H1 (cell line): Measurements from ENCODE around the gene SMTNL1. TPM values are rescaled to one million over a fixed set of nuclear protein-coding genes. Genes with fewer than 3 reads are reported as not detected.

ENCODE experiments used
- CHD1 ChIP-seq: IDR thresholded peaks from 2 replicates; pipeline ENCODE4 v1.6.1; 2012; ENCODE audit warnings: low read depth, low read length, improper control_type of control experiment
- CHD2 ChIP-seq: IDR thresholded peaks from 2 replicates; pipeline ENCODE4 v1.6.1; 2012; ENCODE audit warnings: low read length, improper control_type of control experiment
- CREB1 ChIP-seq: IDR thresholded peaks from 2 replicates; pipeline ENCODE4 v1.6.1; 2012; ENCODE audit warnings: inconsistent platforms
- EGR1 ChIP-seq: IDR thresholded peaks from 2 replicates; pipeline ENCODE4 v1.6.1; 2011; ENCODE audit warnings: low read depth, low read length, borderline replicate concordance
- FOSL1 ChIP-seq: IDR thresholded peaks from 2 replicates; pipeline ENCODE4 v1.6.1; 2011; ENCODE audit warnings: mild to moderate bottlenecking, low read depth, low read length, moderate library complexity; ENCODE audit not compliant: insufficient read depth
- KDM5A ChIP-seq: fragments of 200-600 bp; IDR thresholded peaks from 2 replicates; pipeline ENCODE4 v1.7.1; 2012; ENCODE audit warnings: mild to moderate bottlenecking, low read length, inconsistent platforms, mixed read lengths
- POLR2A ChIP-seq, 2 experiments: IDR thresholded peaks; 1 replicate in 1 of 2; 2 replicates in 1 of 2; pipeline ENCODE4 v1.6.1; 2011; ENCODE audit warnings: low read depth in 2 of 2, low read length in 2 of 2, mild to moderate bottlenecking in 2 of 2; ENCODE audit errors: control extremely low read depth in 1 of 2
- POLR2AphosphoS5 ChIP-seq: IDR thresholded peaks from 2 replicates; pipeline ENCODE4 v1.6.1; 2011; ENCODE audit warnings: low read depth, low read length
- RAD21 ChIP-seq, 2 experiments: IDR thresholded peaks in 1 of 2; conservative IDR thresholded peaks in 1 of 2; 2 replicates each; pipeline ENCODE4 v1.6.1; 2011; ENCODE audit warnings: low read depth in 2 of 2, low read length in 2 of 2, improper control_type of control experiment in 1 of 2, inconsistent platforms in 1 of 2, mild to moderate bottlenecking in 1 of 2, moderate library complexity in 1 of 2
- RFX5 ChIP-seq: IDR thresholded peaks from 2 replicates; pipeline ENCODE4 v1.6.1; 2011; ENCODE audit warnings: low read depth, low read length, improper control_type of control experiment, borderline replicate concordance
- RNF2 ChIP-seq: fragments of 200-900, 300-1000 bp; sonication (generic); IDR thresholded peaks from 2 replicates; pipeline ENCODE4 v1.7.1; 2016; ENCODE audit warnings: borderline replicate concordance, low read depth, mild to moderate bottlenecking, antibody characterized with exemption, low read length; ENCODE audit not compliant: poor library complexity, severe bottlenecking; ENCODE audit errors: missing control alignments
- SP1 ChIP-seq: IDR thresholded peaks from 2 replicates; pipeline ENCODE4 v1.6.1; 2011; ENCODE audit warnings: low read depth, low read length
- SRF ChIP-seq: IDR thresholded peaks from 2 replicates; pipeline ENCODE4 v1.6.1; 2011; ENCODE audit warnings: mild to moderate bottlenecking, low read depth, low read length, moderate library complexity
- TAF7 ChIP-seq: optimal IDR thresholded peaks from 2 replicates; pipeline ENCODE3; 2011; ENCODE audit warnings: low read depth, mild to moderate bottlenecking, inconsistent platforms, low read length, moderate library complexity, borderline replicate concordance
- TBP ChIP-seq: IDR thresholded peaks from 2 replicates; pipeline ENCODE4 v1.6.1; 2011; ENCODE audit warnings: low read depth, low read length, improper control_type of control experiment
- TEAD4 ChIP-seq: IDR thresholded peaks from 2 replicates; pipeline ENCODE4 v1.6.1; 2012; ENCODE audit warnings: low read depth, low read length, inconsistent platforms, mixed read lengths
- YY1 ChIP-seq: IDR thresholded peaks from 2 replicates; pipeline ENCODE4 v1.6.1; 2011; ENCODE audit warnings: low read depth, mild to moderate bottlenecking, low read length
- polyA plus RNA-seq, 7 experiments: library from polyadenylated mRNA; depleted of rRNA in 3 of 7; stranded (reverse) in 5 of 7; unstranded in 2 of 7; fragments of >200 nt in 5 of 7; fragments of 200-250 nt in 2 of 7; gene quantifications; 1 replicate in 5 of 7; 2 replicates in 1 of 7; 4 replicates in 1 of 7; pipeline versions ENCODE4 v1.2.1 to v1.2.3, GENCODE V29; 2011 to 2013; ENCODE audit warnings: missing spikeins in 2 of 7, mixed read lengths in 2 of 7
- total RNA-seq: library from RNA; stranded (reverse); fragmentation: NEBNext Ultra II Directional; extraction: Animal tissue kit (Norgen Biotek cat#: 25700); gene quantifications from 2 replicates; pipeline ENCODE4 v1.2.1, GENCODE V29; 2021
- TF ChIP-seq, protein P1 (sequence below): IDR thresholded peaks from 2 replicates; pipeline ENCODE4 v1.6.1; 2012; ENCODE audit warnings: low read length, inconsistent platforms
- TF ChIP-seq, protein P2 (sequence below): IDR thresholded peaks from 2 replicates; pipeline ENCODE4 v1.6.1; 2012; ENCODE audit warnings: inconsistent platforms
- TF ChIP-seq, protein P3 (sequence below), 3 experiments: IDR thresholded peaks; 1 replicate in 2 of 3; 2 replicates in 1 of 3; pipeline versions ENCODE4 v1.5.1 to v1.6.1; 2011; ENCODE audit warnings: low read length in 3 of 3, mild to moderate bottlenecking in 3 of 3, inconsistent platforms in 2 of 3, low read depth in 1 of 3, moderate library complexity in 1 of 3; ENCODE audit not compliant: insufficient read depth in 1 of 3; ENCODE audit errors: control extremely low read depth in 1 of 3

The SMTNL1 gene
- total and polyA plus RNA-seq, 2 of the 8 experiments (the other 6 are each of a cell fraction or from before 2014, with no cell fraction given), result 0.18 TPM; not detected in 1

DNA sequence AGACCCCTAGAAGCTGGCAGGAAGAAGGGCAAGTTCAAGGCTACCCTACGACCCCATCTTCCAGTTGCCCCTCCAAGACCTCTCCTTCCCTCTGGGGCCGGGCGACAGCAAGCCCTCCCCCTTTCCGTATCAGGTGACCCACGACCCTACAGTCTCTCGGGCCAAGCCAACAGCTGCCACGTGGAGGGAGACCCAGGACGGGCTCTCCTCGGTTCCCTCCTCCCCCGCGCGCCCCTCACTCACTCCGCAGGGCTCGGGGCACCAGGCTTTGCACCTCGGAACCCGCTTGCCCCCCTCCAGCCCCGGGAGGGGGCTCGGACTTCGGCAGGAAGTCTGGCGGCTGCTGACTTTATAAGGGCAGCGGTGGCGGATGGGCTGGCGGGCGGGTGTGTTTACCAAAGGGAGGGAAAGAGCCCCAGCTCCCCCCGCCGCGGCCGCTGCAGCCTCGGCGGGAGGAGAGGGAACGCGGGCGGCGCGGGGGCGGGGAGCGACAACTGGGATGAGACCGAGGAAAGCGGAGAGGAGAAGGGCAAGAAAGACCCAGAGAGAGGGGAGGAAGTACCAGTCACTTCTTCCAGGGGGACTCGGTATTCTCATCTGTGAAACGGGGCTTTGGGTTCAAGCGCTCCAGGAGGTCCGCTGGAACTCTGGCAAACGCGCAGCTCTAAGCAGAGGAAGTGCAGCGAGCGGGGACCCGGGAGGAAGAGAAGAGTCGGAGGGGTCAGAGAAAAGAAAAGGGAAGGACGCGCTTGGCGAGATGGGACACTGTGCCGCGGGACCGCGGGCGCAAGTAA lies 22.7 kb upstream of the SMTNL1 start (continued):
- TF ChIP-seq RAD21 (IDR thresholded peaks at IDR 0.05 in 1 of 2, conservative IDR thresholded peaks at IDR 0.05 in 1 of 2; ENCODE audit: low read depth in 2 of 2, low read length in 2 of 2) (no peak), TEAD4 (no peak), TAF7 (no peak), CHD2 (no peak), CREB1 (no peak), FOSL1 (no peak), POLR2AphosphoS5 (peak; percentile 30; the same call in 1 of the 2 replicates), KDM5A (no peak), SRF (no peak), TBP (peak; percentile 30; the same call in 1 of the 2 replicates), RFX5 (no peak), EGR1 (no peak), POLR2A (IDR thresholded peaks at IDR 0.05; ENCODE audit: control extremely low read depth in 1 of 2, low read depth in 2 of 2, low read length in 2 of 2) (peak in 1 of 2 experiments; percentile 58; a peak in 2 of 3 replicates), RNF2 (no peak), SP1 (no peak), YY1 (no peak), CHD1 (no peak)
- TF ChIP-seq, protein P1, sequence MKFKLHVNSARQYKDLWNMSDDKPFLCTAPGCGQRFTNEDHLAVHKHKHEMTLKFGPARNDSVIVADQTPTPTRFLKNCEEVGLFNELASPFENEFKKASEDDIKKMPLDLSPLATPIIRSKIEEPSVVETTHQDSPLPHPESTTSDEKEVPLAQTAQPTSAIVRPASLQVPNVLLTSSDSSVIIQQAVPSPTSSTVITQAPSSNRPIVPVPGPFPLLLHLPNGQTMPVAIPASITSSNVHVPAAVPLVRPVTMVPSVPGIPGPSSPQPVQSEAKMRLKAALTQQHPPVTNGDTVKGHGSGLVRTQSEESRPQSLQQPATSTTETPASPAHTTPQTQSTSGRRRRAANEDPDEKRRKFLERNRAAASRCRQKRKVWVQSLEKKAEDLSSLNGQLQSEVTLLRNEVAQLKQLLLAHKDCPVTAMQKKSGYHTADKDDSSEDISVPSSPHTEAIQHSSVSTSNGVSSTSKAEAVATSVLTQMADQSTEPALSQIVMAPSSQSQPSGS, result no peak
- TF ChIP-seq, protein P2, sequence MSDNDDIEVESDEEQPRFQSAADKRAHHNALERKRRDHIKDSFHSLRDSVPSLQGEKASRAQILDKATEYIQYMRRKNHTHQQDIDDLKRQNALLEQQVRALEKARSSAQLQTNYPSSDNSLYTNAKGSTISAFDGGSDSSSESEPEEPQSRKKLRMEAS, result peak; percentile 72; the same call in 1 of the 2 replicates
- TF ChIP-seq, protein P3, sequence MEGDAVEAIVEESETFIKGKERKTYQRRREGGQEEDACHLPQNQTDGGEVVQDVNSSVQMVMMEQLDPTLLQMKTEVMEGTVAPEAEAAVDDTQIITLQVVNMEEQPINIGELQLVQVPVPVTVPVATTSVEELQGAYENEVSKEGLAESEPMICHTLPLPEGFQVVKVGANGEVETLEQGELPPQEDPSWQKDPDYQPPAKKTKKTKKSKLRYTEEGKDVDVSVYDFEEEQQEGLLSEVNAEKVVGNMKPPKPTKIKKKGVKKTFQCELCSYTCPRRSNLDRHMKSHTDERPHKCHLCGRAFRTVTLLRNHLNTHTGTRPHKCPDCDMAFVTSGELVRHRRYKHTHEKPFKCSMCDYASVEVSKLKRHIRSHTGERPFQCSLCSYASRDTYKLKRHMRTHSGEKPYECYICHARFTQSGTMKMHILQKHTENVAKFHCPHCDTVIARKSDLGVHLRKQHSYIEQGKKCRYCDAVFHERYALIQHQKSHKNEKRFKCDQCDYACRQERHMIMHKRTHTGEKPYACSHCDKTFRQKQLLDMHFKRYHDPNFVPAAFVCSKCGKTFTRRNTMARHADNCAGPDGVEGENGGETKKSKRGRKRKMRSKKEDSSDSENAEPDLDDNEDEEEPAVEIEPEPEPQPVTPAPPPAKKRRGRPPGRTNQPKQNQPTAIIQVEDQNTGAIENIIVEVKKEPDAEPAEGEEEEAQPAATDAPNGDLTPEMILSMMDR (IDR thresholded peaks at IDR 0.05; ENCODE audit: control extremely low read depth in 1 of 3, insufficient read depth in 1 of 3, low read depth in 1 of 3, low read length in 3 of 3), result no peak
